GM12878 (cell line): ENCODE data around the gene SLC6A16. TPM values are rescaled to one million over a fixed set of nuclear protein-coding genes. Genes with fewer than 3 reads are reported as not detected.
A peak's percentile ranks its signal among the peaks of the same experiment; 100 is the strongest.
"Not testable (repeated sequence)": the region's sequence is repeated elsewhere in the genome, so short reads cannot be mapped to it uniquely, and the experiment has no call there.

Experiments
- ATAC-seq: fragments of 200-7000 bp; cut with Tn5 transposase; 3 replicates; pipeline ENCODE4 v1.9.1; 2020; ENCODE audit warnings: mild to moderate bottlenecking, moderate library complexity
- BruUV-seq: library from RNA; stranded (reverse); fragments of 400-500 nt; replicated peaks from 2 replicates; lab custom pipeline; 2021; lab: Mats Ljungman, UMichigan
- CTCF ChIA-PET: fragments of 300-600 bp; sonication (Branson Sonifier 250); formaldehyde crosslinking; extraction: SDS; loops from one replicate; lab custom pipeline; 2021; ENCODE audit warnings: inconsistent platforms; lab: Yijun Ruan, JAX
- POLR2A ChIA-PET: fragments of 350-600 bp; formaldehyde crosslinking; extraction: SDS; loops from one replicate; lab custom pipeline; 2021; ENCODE audit warnings: inconsistent platforms; lab: Charles Lee
- RAD21 ChIA-PET: fragments of 300-600 bp; sonication (Branson Sonifier 250); formaldehyde crosslinking; loops from one replicate; lab custom pipeline; 2023; ENCODE audit warnings: antibody characterized with exemption; ENCODE audit not compliant: unreplicated experiment; lab: Charles Lee
- SMC1A ChIA-PET: fragments of 300-600 bp; sonication (Branson Sonifier 250); formaldehyde crosslinking; loops from one replicate; lab custom pipeline; 2023; ENCODE audit not compliant: unreplicated experiment, uncharacterized antibody; lab: Charles Lee
- DNase-seq: peaks from one replicate; pipeline ENCODE4 v3.0.0-alpha.2; 2011; ENCODE audit warnings: low read depth, low spot score
- FAIRE-seq: peaks from 3 replicates; lab custom pipeline; 2011; peaks lifted over from hg19 to GRCh38; lab: Jason Lieb, UNC
- H2AFZ ChIP-seq: 2 replicates; pipeline ENCODE4 v1.6.0; 2011; ENCODE audit warnings: low read depth, low read length, control low read depth; ENCODE audit not compliant: control insufficient read depth
- H3K27ac ChIP-seq: 2 replicates; pipeline ENCODE4 v1.5.1; 2011; ENCODE audit warnings: control low read depth; ENCODE audit not compliant: control insufficient read depth, insufficient read depth
- H3K27me3 ChIP-seq, 2 experiments: replicated peaks in 1 of 2; 2 replicates each; pipeline versions ENCODE4 v1.6.0 to v1.6.1; 2011; ENCODE audit warnings: low read length in 1 of 2; ENCODE audit not compliant: control insufficient read depth in 2 of 2, insufficient read depth in 2 of 2
- H3K36me3 ChIP-seq, 2 experiments: 2 replicates each; pipeline ENCODE4 v1.5.1; 2011; ENCODE audit warnings: low read length in 1 of 2; ENCODE audit not compliant: control insufficient read depth in 2 of 2, insufficient read depth in 2 of 2
- H3K4me1 ChIP-seq: 2 replicates; pipeline ENCODE4 v1.6.1; 2011; ENCODE audit warnings: mild to moderate bottlenecking, low read length, moderate library complexity, mixed read lengths; ENCODE audit not compliant: control insufficient read depth, insufficient read depth
- H3K4me2 ChIP-seq: 2 replicates; pipeline ENCODE4 v1.6.0; 2011; ENCODE audit warnings: control low read depth; ENCODE audit not compliant: control insufficient read depth, insufficient read depth
- H3K4me3 ChIP-seq: fragments of 200-600 bp; sonication (generic); 2 replicates; pipeline ENCODE4 v1.5.1; 2016
- H3K79me2 ChIP-seq: 2 replicates; pipeline ENCODE4 v1.6.0; 2011; ENCODE audit warnings: low read length; ENCODE audit not compliant: control insufficient read depth, insufficient read depth
- H3K9ac ChIP-seq: 2 replicates; pipeline ENCODE4 v1.8.0; 2011; ENCODE audit warnings: low read length, control low read depth, mixed read lengths; ENCODE audit not compliant: control insufficient read depth, insufficient read depth
- H3K9me3 ChIP-seq: replicated peaks from 3 replicates; pipeline ENCODE4 v1.5.1; 2011; ENCODE audit warnings: mild to moderate bottlenecking, low read length; ENCODE audit not compliant: control insufficient read depth, insufficient read depth
- H4K20me1 ChIP-seq: 2 replicates; pipeline ENCODE4 v1.6.0; 2011; ENCODE audit not compliant: control insufficient read depth, insufficient read depth
- BCL11A ChIP-seq: IDR thresholded peaks from 2 replicates; pipeline ENCODE4 v1.6.1; 2011; ENCODE audit warnings: low read depth, low read length
- IRF4 ChIP-seq: IDR thresholded peaks from 2 replicates; pipeline ENCODE4 v1.6.1; 2011; ENCODE audit warnings: low read depth, low read length
- SIX5 ChIP-seq: IDR thresholded peaks from 2 replicates; pipeline ENCODE4 v1.6.1; 2011; ENCODE audit warnings: mild to moderate bottlenecking, low read depth, low read length, moderate library complexity; ENCODE audit not compliant: severe bottlenecking
- SP1 ChIP-seq: IDR thresholded peaks from one replicate; pipeline ENCODE4 v1.6.1; 2011; ENCODE audit warnings: low read depth, low read length
- STAT1 ChIP-seq: fragments of 450-650 bp; conservative IDR thresholded peaks from 2 replicates; pipeline ENCODE4 v1.6.1; 2014; ENCODE audit warnings: antibody characterized with exemption, mild to moderate bottlenecking
- ZNF622 ChIP-seq: fragments of 450-650 bp; IDR thresholded peaks from 2 replicates; pipeline ENCODE4 v1.6.1; 2017; ENCODE audit warnings: mild to moderate bottlenecking, inconsistent platforms
- WGBS: methylation state at CpG from one replicate; pipeline ENCODE4 v1.1.6; 2016; ENCODE audit warnings: low lambda C conversion rate; ENCODE audit not compliant: insufficient replicate concordance, insufficient coverage; ENCODE audit errors: missing lambda C conversion rate; 5-methylcytosine and 5-hydroxymethylcytosine counted together
- in situ Hi-C: fragments of 300-500 bp; cut with MboI; formaldehyde crosslinking; loops from 9 replicates; pipeline ENCODE4 v1.14.3; 2018; ENCODE audit warnings: mixed read lengths
- intact Hi-C: fragments of 100-400 bp; cut with micrococcal nuclease; formaldehyde crosslinking; loops from one replicate; pipeline ENCODE4 v1.14.2; 2022; ENCODE audit not compliant: unreplicated experiment
- polyA plus RNA-seq, 11 experiments: library from polyadenylated mRNA; depleted of rRNA in 4 of 11; unstranded in 6 of 11; stranded (reverse) in 5 of 11; fragments of >200 nt; fragmentation: Nextera tagmentation in 4 of 11; fragmentation: Illumina TruSeq in 1 of 11; extraction: Ambion mirVana in 4 of 11; extraction: Trizol in 1 of 11; gene quantifications; 1 replicate in 1 of 11; 2 replicates in 10 of 11; pipeline versions ENCODE4 v1.2.1 to v1.2.3, GENCODE V29; 2011 to 2016; ENCODE audit warnings: inconsistent platforms in 2 of 11, missing spikeins in 2 of 11, low read depth in 1 of 11
- total RNA-seq, 4 experiments: library from RNA; depleted of rRNA in 3 of 4; stranded (reverse); fragments of >200 nt in 3 of 4; fragmentation: Illumina TruSeq in 1 of 4; extraction: Trizol in 1 of 4; gene quantifications; 2 replicates each; pipeline versions ENCODE4 v1.2.1 to v1.2.3, GENCODE V29; 2013 to 2021
- TF ChIP-seq, protein P1 (sequence below): IDR thresholded peaks from 2 replicates; pipeline ENCODE4 v1.6.1; 2011; ENCODE audit warnings: low read depth, mild to moderate bottlenecking, low read length, moderate library complexity, borderline replicate concordance; ENCODE audit errors: extremely low read depth

SLC6A16 gene
- total and polyA plus RNA-seq, 10 of the 15 experiments (the other 5 are each of a cell fraction or from before 2014, with no cell fraction given), result 0.23 to 3.2 (median 0.54) TPM

DNA sequence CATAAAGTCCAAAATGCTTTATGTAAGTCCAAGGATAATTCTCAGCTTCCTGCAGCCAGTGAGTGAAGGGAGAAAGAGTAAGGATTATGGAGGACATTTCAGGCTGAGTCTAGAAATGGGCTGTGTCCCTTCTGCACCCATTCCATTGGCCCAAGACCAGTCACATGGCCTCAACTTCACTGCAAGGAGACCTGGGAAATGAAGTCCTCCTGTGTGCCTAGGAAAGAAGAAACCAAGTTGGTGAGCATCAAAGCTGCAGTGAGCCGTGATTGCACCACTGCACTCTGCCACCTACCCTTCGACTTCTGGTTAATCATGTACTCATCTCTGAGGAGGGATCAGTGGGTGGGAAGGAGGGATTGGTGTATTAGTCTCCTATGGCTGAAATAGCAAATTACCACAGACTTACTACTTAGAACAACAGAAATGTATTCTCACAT lies 6.6 kb upstream of the SLC6A16 start (continued):
- TF ChIP-seq, protein P1, sequence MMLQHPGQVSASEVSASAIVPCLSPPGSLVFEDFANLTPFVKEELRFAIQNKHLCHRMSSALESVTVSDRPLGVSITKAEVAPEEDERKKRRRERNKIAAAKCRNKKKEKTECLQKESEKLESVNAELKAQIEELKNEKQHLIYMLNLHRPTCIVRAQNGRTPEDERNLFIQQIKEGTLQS, result peak; percentile 89; the same call in 1 of the 2 replicates
- TF ChIP-seq STAT1 (0 out of 2 replicates have a peak, but pooled peaks have one; percentile 56), IRF4 (no peak), BCL11A (no peak), SIX5 (peak; percentile 84), ZNF622 (no peak), SP1 (no peak)

DNA sequence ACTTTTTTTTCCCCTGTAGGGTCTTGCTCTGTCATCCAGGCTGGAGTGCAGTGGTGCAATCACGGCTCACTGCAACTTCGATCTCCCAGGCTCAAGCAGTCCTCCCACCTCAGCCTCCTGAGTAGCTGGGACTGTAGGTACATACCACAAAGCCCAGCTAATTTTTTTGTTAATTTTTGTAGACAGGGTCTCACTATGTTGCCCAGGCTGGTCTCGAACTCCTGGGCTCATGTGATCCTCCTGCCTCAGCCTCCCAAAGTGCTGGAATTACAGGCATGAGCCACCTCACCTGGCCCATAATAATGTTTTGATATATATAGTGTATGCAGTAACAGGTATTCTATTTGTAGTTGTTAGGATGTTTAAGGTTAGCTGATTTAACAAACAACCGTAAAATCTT lies 6.2 kb upstream of the SLC6A16 start:
- H3K4me1 ChIP-seq, result peaks cover 82% of the 10 kb centered on the region
- ChIA-PET RAD21 (interaction anchor here (0.9 to 2.1 kb wide), 8 partner anchors 9 to 435 kb away, joined by 3 to 13 read pairs (median 4); partner anchors contain the start of genes ALDH16A1 and AP2A1), CTCF (interaction anchor here (0.6 to 3.9 kb wide), 10 partner anchors 9 to 1025 kb away, joined by 3 to 22 read pairs (median 5); no protein-coding TSS in a partner anchor), SMC1A (interaction anchor here (0.8 to 2.1 kb wide), 6 partner anchors 10 to 76 kb away, joined by 3 to 11 read pairs (median 3); no protein-coding TSS in a partner anchor), POLR2A (interaction anchor here (0.6 to 4.5 kb wide), 9 partner anchors 8 to 967 kb away, joined by 3 to 44 read pairs (median 4); partner anchors contain the start of genes ALDH16A1, PIH1D1, SYNGR4 and TMEM143)
- H4K20me1 ChIP-seq, FAIRE-seq, BruUV-seq, H3K9me3 ChIP-seq, ATAC-seq, H3K36me3 ChIP-seq, DNase-seq, in situ Hi-C loops, H3K27me3 ChIP-seq: not testable (repeated sequence)
- under 1% methylated on average over 4 of the region's 4 CpGs for WGBS
- H3K4me2 ChIP-seq, result peak overlapping the region; percentile 87
- peak overlapping the region; percentile 87 for H3K27ac ChIP-seq
- H3K9ac ChIP-seq, result peak overlapping the region; percentile 28; the same call in 1 of the 2 replicates
- H3K4me3 ChIP-seq, result peak overlapping the region; percentile 50
- peak overlapping the region; percentile 68 for H2AFZ ChIP-seq
- intact Hi-C loops, result loop anchor here (5.0 kb wide), 2 partner anchors 121 to 141 kb away; partner anchors contain the start of genes ALDH16A1, FLT3LG and PIH1D1
- peaks cover 20% of the 10 kb centered on the region for H3K79me2 ChIP-seq
